SK-N-SH treated with all-trans-retinoic acid at 6 μM for 48 hours (cell line): Measurements from ENCODE around the gene NEK3.

Source experiments
- ATAC-seq: fragments of 200-7000 bp; cut with Tn5 transposase; 3 replicates; pipeline ENCODE4 v1.9.1; 2020; ENCODE audit warnings: mild to moderate bottlenecking, moderate library complexity
- ARNTL ChIP-seq: fragments of 450-650 bp; formaldehyde crosslinking; IDR thresholded peaks from 2 replicates; pipeline ENCODE4 v1.5.0; 2020; ENCODE audit warnings: low read depth, mild to moderate bottlenecking, moderate library complexity, borderline replicate concordance
- BACH2 ChIP-seq: fragments of 250-450 bp; sonication (Bioruptor Pico); IDR thresholded peaks from 2 replicates; pipeline ENCODE4 v1.9.0; 2021; ENCODE audit warnings: mild to moderate bottlenecking, borderline replicate concordance
- CREB5 ChIP-seq: fragments of 250-450 bp; sonication (Bioruptor Pico); IDR thresholded peaks from 2 replicates; pipeline ENCODE4 v1.5.1; 2020; ENCODE audit warnings: low read depth, mild to moderate bottlenecking, moderate library complexity
- CSDC2 ChIP-seq: fragments of 250-450 bp; sonication (Bioruptor Pico); IDR thresholded peaks from 2 replicates; pipeline ENCODE4 v1.5.0; 2020; ENCODE audit warnings: mild to moderate bottlenecking, moderate library complexity
- CSRNP3 ChIP-seq: fragments of 250-450 bp; sonication (Bioruptor Pico); IDR thresholded peaks from 2 replicates; pipeline ENCODE4 v1.5.1; 2021; ENCODE audit warnings: mild to moderate bottlenecking, moderate library complexity
- ESRRG ChIP-seq: fragments of 250-450 bp; sonication (Bioruptor Pico); IDR thresholded peaks from 2 replicates; pipeline ENCODE4 v1.6.1; 2021; ENCODE audit warnings: mild to moderate bottlenecking
- GLIS3 ChIP-seq: fragments of 250-450 bp; sonication (Bioruptor Pico); IDR thresholded peaks from 2 replicates; pipeline ENCODE4 v1.5.0; 2020; ENCODE audit warnings: mild to moderate bottlenecking, moderate library complexity
- ISL1 ChIP-seq: fragments of 250-450 bp; sonication (Bioruptor Pico); IDR thresholded peaks from 2 replicates; pipeline ENCODE4 v2.1.2; 2022; ENCODE audit warnings: mild to moderate bottlenecking, moderate library complexity
- OSR1 ChIP-seq: fragments of 250-450 bp; sonication (Bioruptor Pico); IDR thresholded peaks from 2 replicates; pipeline ENCODE4 v1.8.0; 2022; ENCODE audit warnings: moderate library complexity, mild to moderate bottlenecking, inconsistent platforms
- PATZ1 ChIP-seq: fragments of 250-450 bp; sonication (Bioruptor Pico); IDR thresholded peaks from 2 replicates; pipeline ENCODE4 v1.8.0; 2020; ENCODE audit warnings: mild to moderate bottlenecking, moderate library complexity, borderline replicate concordance
- POU6F1 ChIP-seq: fragments of 250-450 bp; sonication (Bioruptor Pico); IDR thresholded peaks from 2 replicates; pipeline ENCODE4 v1.8.0; 2021; ENCODE audit warnings: low read depth, mild to moderate bottlenecking, moderate library complexity, borderline replicate concordance
- PPARA ChIP-seq: fragments of 250-450 bp; sonication (Bioruptor Pico); IDR thresholded peaks from 2 replicates; pipeline ENCODE4 v1.5.0; 2020; ENCODE audit warnings: mild to moderate bottlenecking, borderline replicate concordance
- RARB ChIP-seq: fragments of 250-450 bp; sonication (Bioruptor Pico); IDR thresholded peaks from 2 replicates; pipeline ENCODE4 v1.8.0; 2021; ENCODE audit warnings: mild to moderate bottlenecking, moderate library complexity
- SNAI2 ChIP-seq: fragments of 250-450 bp; sonication (Bioruptor Pico); IDR thresholded peaks from 2 replicates; pipeline ENCODE4 v1.5.0; 2020; ENCODE audit warnings: mild to moderate bottlenecking, moderate library complexity
- TCF4 ChIP-seq: fragments of 250-450 bp; sonication (Bioruptor Pico); IDR thresholded peaks from 2 replicates; pipeline ENCODE4 v1.8.0; 2021; ENCODE audit warnings: mild to moderate bottlenecking, moderate library complexity, borderline replicate concordance
- TOX ChIP-seq: fragments of 250-450 bp; sonication (Bioruptor Pico); IDR thresholded peaks from 2 replicates; pipeline ENCODE4 v1.8.0; 2021; ENCODE audit warnings: mild to moderate bottlenecking, moderate library complexity, borderline replicate concordance
- TSHZ2 ChIP-seq: fragments of 250-450 bp; sonication (Bioruptor Pico); IDR thresholded peaks from 2 replicates; pipeline ENCODE4 v1.5.0; 2020; ENCODE audit warnings: mild to moderate bottlenecking, moderate library complexity
- ZC3H10 ChIP-seq: fragments of 250-450 bp; sonication (Bioruptor Pico); IDR thresholded peaks from 2 replicates; pipeline ENCODE4 v1.5.1; 2021; ENCODE audit warnings: mild to moderate bottlenecking, moderate library complexity
- ZFP3 ChIP-seq: fragments of 250-450 bp; sonication (Bioruptor Pico); IDR thresholded peaks from 2 replicates; pipeline ENCODE4 v1.5.0; 2020; ENCODE audit warnings: mild to moderate bottlenecking, moderate library complexity
- ZFP30 ChIP-seq: fragments of 450-650 bp; formaldehyde crosslinking; IDR thresholded peaks from 2 replicates; pipeline ENCODE4 v1.5.0; 2022; ENCODE audit warnings: mild to moderate bottlenecking, moderate library complexity
- ZNF565 ChIP-seq: fragments of 450-650 bp; formaldehyde crosslinking; conservative IDR thresholded peaks from 2 replicates; pipeline ENCODE4 v1.5.0; 2020; ENCODE audit warnings: low read depth, mild to moderate bottlenecking, moderate library complexity
- ZNF70 ChIP-seq: fragments of 450-650 bp; formaldehyde crosslinking; IDR thresholded peaks from 2 replicates; pipeline ENCODE4 v1.5.0; 2020; ENCODE audit warnings: mild to moderate bottlenecking, moderate library complexity
- ZNF8 ChIP-seq: fragments of 450-650 bp; formaldehyde crosslinking; IDR thresholded peaks from 2 replicates; pipeline ENCODE4 v1.5.0; 2020; ENCODE audit warnings: mild to moderate bottlenecking, moderate library complexity

Gene NEK3

GRCh38 chr13:52137489-52137888 is 21.9 kb downstream of the NEK3 start:
- ATAC-seq = no peak
- no peak for TF ChIP-seq ARNTL (CRISPR knock-in tag)
- TF ChIP-seq ZNF8 = no peak
- TF ChIP-seq ESRRG (CRISPR knock-in tag) = no peak
- no peak for TF ChIP-seq CSDC2 (CRISPR knock-in tag)
- no peak for TF ChIP-seq SNAI2 (CRISPR knock-in tag)
- TF ChIP-seq ZNF565 (CRISPR knock-in tag) = no peak
- TF ChIP-seq ZC3H10 = no peak
- no peak for TF ChIP-seq TOX
- TF ChIP-seq OSR1 (CRISPR knock-in tag) = no peak
- no peak for TF ChIP-seq GLIS3 (CRISPR knock-in tag)
- no peak for TF ChIP-seq BACH2 (CRISPR knock-in tag)
- TF ChIP-seq CSRNP3 (CRISPR knock-in tag) = no peak
- TF ChIP-seq POU6F1 = no peak
- TF ChIP-seq TSHZ2 (CRISPR knock-in tag) = no peak
- TF ChIP-seq ISL1 (CRISPR knock-in tag) = no peak
- TF ChIP-seq TCF4 (CRISPR knock-in tag) = no peak
- no peak for TF ChIP-seq RARB (CRISPR knock-in tag)
- no peak for TF ChIP-seq PPARA (CRISPR knock-in tag)
- no peak for TF ChIP-seq CREB5

- no peak for ATAC-seq
- TF ChIP-seq BACH2 (CRISPR knock-in tag) (no peak), ZNF70 (CRISPR knock-in tag) (no peak), TCF4 (CRISPR knock-in tag) (no peak), OSR1 (CRISPR knock-in tag) (no peak), TOX (no peak), TSHZ2 (CRISPR knock-in tag) (no peak), ZC3H10 (no peak), ZFP30 (no peak), ZFP3 (CRISPR knock-in tag) (no peak), CSDC2 (CRISPR knock-in tag) (no peak), ARNTL (CRISPR knock-in tag) (no peak), CSRNP3 (CRISPR knock-in tag) (no peak), PATZ1 (CRISPR knock-in tag) (no peak), POU6F1 (no peak), ESRRG (CRISPR knock-in tag) (no peak), SNAI2 (CRISPR knock-in tag) (no peak)
Measured at GRCh38 chr13:52136763-52137162, 22.6 kb downstream of the NEK3 start.
